Measurements from ENCODE around the gene NOP9. TPM values are rescaled to one million over a fixed set of nuclear protein-coding genes. Genes with fewer than 3 reads are reported as not detected.
A peak's percentile ranks its signal among the peaks of the same experiment; 100 is the strongest.

Gene NOP9
- total RNA-seq, 2 experiments from 2014 or later = 33.5 to 33.6 TPM

- H3K9me3 Mint-ChIP-seq = no peaks in the 10 kb centered on the region
- peak overlapping the region; percentile 82 for H3K4me3 Mint-ChIP-seq
- ATAC-seq = no peak
- TF ChIP-seq CTCF (IDR thresholded peaks at IDR 0.05) = no peak
- peak overlapping the region; percentile 94 for H3K27ac Mint-ChIP-seq
- no peak for DNase-seq
- peaks cover 39% of the 10 kb centered on the region for H3K4me1 Mint-ChIP-seq (ENCODE audit: low read depth)
- ChIA-PET CTCF (interaction anchor here (0.7 to 5.4 kb wide), 19 partner anchors 8 to 166 kb away, joined by 3 to 66 read pairs (median 7); partner anchors contain the start of genes CIDEB, DHRS1, LTB4R and LTB4R2), POLR2A (interaction anchor here (0.6 to 4.7 kb wide), 22 partner anchors 9 to 146 kb away, joined by 3 to 21 read pairs (median 4); partner anchors contain the start of genes CIDEB, LTB4R, LTB4R2 and PSME2)
- no peaks in the 10 kb centered on the region for H3K27me3 Mint-ChIP-seq
- H3K36me3 Mint-ChIP-seq (ENCODE audit: low read depth) = peaks cover 21% of the 10 kb centered on the region
- intact Hi-C loops (cut with micrococcal nuclease) = loop anchor here (2.0 kb wide), 1 partner anchor 24 kb away; no protein-coding TSS in a partner anchor
Observed at GRCh38 chr14:24270537-24271133, 29.0 kb upstream of the NOP9 start.

- peak within 1 kb of the TSS; percentile 94 for H3K27ac Mint-ChIP-seq
- POLR2A ChIA-PET = interaction anchor here (0.6 to 4.7 kb wide), 24 partner anchors 8 to 147 kb away, joined by 3 to 21 read pairs (median 4); partner anchors contain the start of genes CIDEB, LTB4R, LTB4R2 and PSME2
- peak; percentile 92 for DNase-seq
- H3K9me3 Mint-ChIP-seq = no peaks in the 10 kb centered on the region
- peak within 1 kb of the TSS; percentile 82 for H3K4me3 Mint-ChIP-seq
- peaks cover 21% of the 10 kb centered on the region for H3K36me3 Mint-ChIP-seq (ENCODE audit: low read depth)
- peak; percentile 85 for ATAC-seq
- peak; percentile 77 for TF ChIP-seq CTCF (IDR thresholded peaks at IDR 0.05)
- H3K4me1 Mint-ChIP-seq (ENCODE audit: low read depth) = peaks cover 39% of the 10 kb centered on the region
- intact Hi-C loops (cut with micrococcal nuclease) = loop anchor here (2.0 kb wide), 1 partner anchor 24 kb away; no protein-coding TSS in a partner anchor
- CTCF ChIA-PET = interaction anchor here (0.7 to 5.4 kb wide), 19 partner anchors 9 to 165 kb away, joined by 3 to 66 read pairs (median 7); partner anchors contain the start of genes CIDEB, DHRS1, LTB4R and LTB4R2
- H3K27me3 Mint-ChIP-seq = no peaks in the 10 kb centered on the region
Observed at GRCh38 chr14:24271134-24271833, 28.4 kb upstream of the NOP9 start, which contains the start of gene RABGGTA. Gene RABGGTA (minus strand): TSS chr14:24271597. CDS start chr14:24271115, 482 bp downstream.

- ChIA-PET CTCF (interaction anchor here (0.7 to 5.4 kb wide), 15 partner anchors 10 to 165 kb away, joined by 3 to 66 read pairs (median 7); partner anchors contain the start of genes CIDEB, DHRS1, LTB4R and LTB4R2), POLR2A (interaction anchor here (0.6 to 4.7 kb wide), 18 partner anchors 10 to 125 kb away, joined by 3 to 21 read pairs (median 6); partner anchors contain the start of genes CIDEB, LTB4R, LTB4R2 and PSME2)
- intact Hi-C loops (cut with micrococcal nuclease) = loop anchor here (2.0 kb wide), 1 partner anchor 25 kb away; no protein-coding TSS in a partner anchor
- DNase-seq (no peak), ATAC-seq (no peak)
- Mint-ChIP-seq H3K27ac (peak overlapping the region; percentile 94), H3K4me3 (peak overlapping the region; percentile 82), H3K27me3 (no peaks in the 10 kb centered on the region), H3K36me3 (ENCODE audit: low read depth) (peaks cover 18% of the 10 kb centered on the region), H3K9me3 (no peaks in the 10 kb centered on the region), H3K4me1 (ENCODE audit: low read depth) (peaks cover 42% of the 10 kb centered on the region)
- TF ChIP-seq CTCF (IDR thresholded peaks at IDR 0.05) = no peak
Observed at GRCh38 chr14:24271834-24272263, 27.8 kb upstream of the NOP9 start.

- POLR2A ChIA-PET = interaction anchor here (0.6 to 4.7 kb wide), 11 partner anchors 11 to 126 kb away, joined by 3 to 21 read pairs (median 8); partner anchors contain the start of genes LTB4R, LTB4R2, PSME2 and RNF31
- H3K9me3 Mint-ChIP-seq = no peaks in the 10 kb centered on the region
- intact Hi-C loops (cut with micrococcal nuclease) = no loop called here
- H3K27ac Mint-ChIP-seq = peak overlapping the region; percentile 94
- no peak for TF ChIP-seq CTCF (IDR thresholded peaks at IDR 0.05)
- H3K36me3 Mint-ChIP-seq (ENCODE audit: low read depth) = peaks cover 13% of the 10 kb centered on the region
- H3K27me3 Mint-ChIP-seq = no peaks in the 10 kb centered on the region
- H3K4me3 Mint-ChIP-seq = peak overlapping the region; percentile 82
- CTCF ChIA-PET = interaction anchor here (0.7 to 5.4 kb wide), 10 partner anchors 11 to 58 kb away, joined by 3 to 66 read pairs (median 10); partner anchors contain the start of genes CIDEB, DHRS1, LTB4R and LTB4R2
- ATAC-seq (no peak), DNase-seq (no peak)
- H3K4me1 Mint-ChIP-seq (ENCODE audit: low read depth) = peaks cover 48% of the 10 kb centered on the region
Observed at GRCh38 chr14:24272467-24272866, 27.2 kb upstream of the NOP9 start.
